Activated T-cell treated with anti-CD3 and anti-CD28 coated beads, Interleukin-2, amount 50 U/mL, for 72 hours (primary cell): ENCODE measurements around the gene RRAGD. TPM values are rescaled to one million over a fixed set of nuclear protein-coding genes. Genes with fewer than 3 reads are reported as not detected.

Experiments
- ATAC-seq, 2 donors: fragments of 150-1000 bp; cut with Tn5 transposase; replicated peaks in 1 of 2; 2 replicates each; pipeline ENCODE4 v1.10.0; 2021; ENCODE audit warnings: moderate library complexity in 2 of 2, mild to moderate bottlenecking in 1 of 2
- DNase-seq, 2 donors: peaks; one replicate each; pipeline ENCODE4 v3.0.0; 2021 to 2022; ENCODE audit warnings: mixed read lengths in 1 of 2
- H3K27ac Mint-ChIP-seq: one replicate; pipeline ENCODE4 v1.8.0; 2022; ENCODE audit warnings: mild to moderate bottlenecking, moderate library complexity, mixed read lengths
- H3K27me3 Mint-ChIP-seq: one replicate; pipeline ENCODE4 v1.8.0; 2022; ENCODE audit warnings: low read depth, mixed read lengths
- H3K36me3 Mint-ChIP-seq, 2 donors: one replicate each; pipeline ENCODE4 v1.8.0; 2022; ENCODE audit warnings: mixed read lengths in 2 of 2, mild to moderate bottlenecking in 1 of 2; ENCODE audit not compliant: insufficient read depth in 2 of 2
- H3K4me1 Mint-ChIP-seq: one replicate; pipeline ENCODE4 v1.8.0; 2022; ENCODE audit warnings: low read depth, mixed read lengths
- H3K4me3 Mint-ChIP-seq, 2 donors: one replicate each; pipeline ENCODE4 v1.8.0; 2022; ENCODE audit warnings: mild to moderate bottlenecking in 2 of 2, mixed read lengths in 2 of 2, moderate library complexity in 2 of 2
- H3K9me3 Mint-ChIP-seq, 2 donors: one replicate each; pipeline ENCODE4 v1.8.0; 2022; ENCODE audit warnings: mixed read lengths in 2 of 2
- total RNA-seq, 2 donors: library from RNA; stranded (reverse); gene quantifications; one replicate each; pipeline ENCODE4 v1.2.3, GENCODE V29; 2022

RRAGD gene
- total RNA-seq, 2 donors from 2014 or later = 11.8 to 12.2 TPM

DNA sequence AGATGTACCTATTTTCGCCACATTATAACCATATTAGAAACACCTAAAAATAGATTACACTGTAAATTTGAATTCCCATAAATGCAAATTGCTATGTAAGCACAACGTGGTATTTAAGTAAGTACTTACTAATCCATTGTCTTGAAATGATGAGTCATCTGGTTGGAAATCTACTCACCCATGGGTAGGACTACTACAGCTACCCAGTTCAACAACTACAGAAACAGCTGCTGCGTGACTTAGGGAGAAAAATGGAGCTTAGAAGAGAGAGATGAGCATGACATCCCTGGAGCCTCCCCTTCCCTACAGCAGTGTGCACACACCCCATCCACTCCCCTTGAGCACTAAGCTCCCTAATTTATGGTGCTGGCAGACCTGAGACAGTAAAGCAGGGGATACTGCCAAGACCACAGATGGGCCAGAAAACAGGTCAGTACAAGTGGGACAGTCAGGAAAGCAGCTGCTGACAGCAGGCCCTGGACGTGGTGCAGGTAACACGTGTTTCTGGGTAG is 26.9 kb downstream of the RRAGD start:
- Mint-ChIP-seq H3K9me3 (no peaks in the 10 kb centered on the region), H3K4me1 (peaks cover 18% of the 10 kb centered on the region), H3K36me3 (no peaks in the 10 kb centered on the region), H3K27ac (no peak overlapping the region), H3K4me3 (no peak overlapping the region), H3K27me3 (no peaks in the 10 kb centered on the region)
- ATAC-seq = peak; percentile 79 to 91
- no peak for DNase-seq

GRCh38 chr6:89381031-89381430 is 31.0 kb downstream of the RRAGD start:
- ATAC-seq = no peak
- no peaks in the 10 kb centered on the region for H3K9me3 Mint-ChIP-seq
- no peaks in the 10 kb centered on the region for H3K27me3 Mint-ChIP-seq
- H3K36me3 Mint-ChIP-seq = no peaks in the 10 kb centered on the region
- H3K27ac Mint-ChIP-seq = no peak overlapping the region
- peaks cover 14% of the 10 kb centered on the region for H3K4me1 Mint-ChIP-seq
- H3K4me3 Mint-ChIP-seq = no peak overlapping the region
- DNase-seq = no peak

GRCh38 chr6:89379281-89379680 is 32.8 kb downstream of the RRAGD start:
- DNase-seq = no peak

DNA sequence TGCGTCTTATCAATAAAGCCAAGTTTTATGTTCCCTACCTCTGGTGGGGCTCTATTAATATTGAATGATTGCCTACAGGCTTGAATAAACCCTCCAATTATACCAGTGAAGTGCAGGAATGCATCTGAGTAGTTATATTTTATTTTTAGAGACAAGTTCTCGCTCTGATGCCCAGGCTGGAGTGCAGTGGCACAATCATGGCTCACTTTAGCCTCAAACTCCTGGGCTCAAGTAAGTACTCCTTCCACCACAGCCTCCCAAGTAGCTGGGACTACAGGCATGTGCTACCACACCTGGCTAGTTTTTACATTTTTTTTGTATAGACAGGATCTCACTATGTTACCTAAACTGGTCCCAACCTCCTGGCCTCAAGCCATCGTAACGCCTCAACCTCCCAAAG is 33.4 kb downstream of the RRAGD start:
- DNase-seq = no peak
- Mint-ChIP-seq H3K27ac (no peak overlapping the region), H3K4me1 (peaks cover 15% of the 10 kb centered on the region), H3K9me3 (no peaks in the 10 kb centered on the region), H3K27me3 (no peaks in the 10 kb centered on the region), H3K4me3 (no peak overlapping the region), H3K36me3 (no peaks in the 10 kb centered on the region)
- no peak for ATAC-seq

More at GRCh38 chr6:89379281-89379680, 32.8 kb downstream of the RRAGD start:
- Mint-ChIP-seq H3K9me3 (no peaks in the 10 kb centered on the region), H3K4me1 (peaks cover 15% of the 10 kb centered on the region), H3K4me3 (no peak overlapping the region), H3K27me3 (no peaks in the 10 kb centered on the region), H3K36me3 (no peaks in the 10 kb centered on the region), H3K27ac (no peak overlapping the region)
- ATAC-seq = no peak

GRCh38 chr6:89375427-89376267 is 36.4 kb downstream of the RRAGD start:
- ATAC-seq = peak; percentile 94
- Mint-ChIP-seq H3K27ac (peak overlapping the region; percentile 42), H3K27me3 (no peaks in the 10 kb centered on the region), H3K4me3 (no peak overlapping the region), H3K4me1 (peaks cover 26% of the 10 kb centered on the region), H3K9me3 (no peaks in the 10 kb centered on the region), H3K36me3 (no peaks in the 10 kb centered on the region)
- DNase-seq = peak; percentile 78 to 84

DNA sequence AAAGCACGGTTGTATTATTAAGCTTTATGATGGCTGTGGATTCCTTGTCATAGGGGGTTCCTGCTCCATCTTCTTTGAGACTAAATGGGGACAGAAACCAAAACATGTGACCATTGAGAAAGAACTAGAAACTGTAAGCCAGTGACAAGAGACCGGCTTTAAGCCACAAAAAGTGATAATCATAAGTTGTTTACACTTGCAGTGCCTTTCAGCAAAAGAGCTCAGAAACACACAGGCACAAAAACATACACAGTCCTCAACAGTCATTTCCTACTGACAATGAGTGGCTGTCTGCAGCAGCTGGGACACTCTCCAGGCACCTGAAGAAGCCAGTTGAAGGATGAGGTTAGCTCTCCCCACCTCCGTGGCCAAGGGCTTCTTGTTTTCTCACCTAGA is 39.6 kb downstream of the RRAGD start:
- peak; percentile 57 to 60 for ATAC-seq
- Mint-ChIP-seq H3K27ac (no peak overlapping the region), H3K9me3 (no peaks in the 10 kb centered on the region), H3K4me3 (peak overlapping the region; percentile 15 to 41), H3K27me3 (no peaks in the 10 kb centered on the region), H3K36me3 (no peaks in the 10 kb centered on the region), H3K4me1 (peaks cover 26% of the 10 kb centered on the region)
- peak; percentile 19 to 50 for DNase-seq

DNA sequence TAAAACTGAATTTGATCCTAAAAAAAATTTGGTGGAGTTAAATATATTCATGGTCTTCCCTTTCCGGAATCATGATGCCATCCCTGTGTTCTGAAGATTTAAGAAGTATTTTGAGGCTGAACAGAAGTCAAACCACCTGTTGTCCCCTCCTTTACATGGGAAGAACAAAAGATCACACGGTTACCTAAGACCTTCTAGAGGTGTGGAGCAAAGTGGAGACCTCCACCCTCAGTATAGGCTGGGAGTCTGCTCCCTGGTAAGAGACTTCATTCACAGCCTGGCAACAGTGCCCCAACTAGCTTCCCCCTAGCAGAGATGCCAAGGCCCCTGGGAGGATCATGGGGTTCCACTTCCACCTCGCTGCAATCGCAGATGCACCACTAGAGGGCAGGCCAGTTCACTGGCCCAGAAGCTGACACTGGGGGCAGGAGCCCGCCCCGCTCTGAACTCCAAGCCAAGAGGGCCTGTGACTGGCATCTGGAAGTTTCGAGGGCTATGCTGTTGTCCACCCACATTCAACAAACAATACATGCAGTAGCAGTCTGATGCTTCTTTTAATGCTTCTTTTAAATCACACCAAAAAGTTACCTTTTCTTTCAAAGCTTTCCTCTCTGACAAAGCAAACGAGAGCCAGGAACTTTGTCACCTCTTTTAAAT is 40.1 kb downstream of the RRAGD start:
- Mint-ChIP-seq H3K4me3 (peak overlapping the region; percentile 15 to 41), H3K27ac (no peak overlapping the region), H3K9me3 (no peaks in the 10 kb centered on the region)

DNA sequence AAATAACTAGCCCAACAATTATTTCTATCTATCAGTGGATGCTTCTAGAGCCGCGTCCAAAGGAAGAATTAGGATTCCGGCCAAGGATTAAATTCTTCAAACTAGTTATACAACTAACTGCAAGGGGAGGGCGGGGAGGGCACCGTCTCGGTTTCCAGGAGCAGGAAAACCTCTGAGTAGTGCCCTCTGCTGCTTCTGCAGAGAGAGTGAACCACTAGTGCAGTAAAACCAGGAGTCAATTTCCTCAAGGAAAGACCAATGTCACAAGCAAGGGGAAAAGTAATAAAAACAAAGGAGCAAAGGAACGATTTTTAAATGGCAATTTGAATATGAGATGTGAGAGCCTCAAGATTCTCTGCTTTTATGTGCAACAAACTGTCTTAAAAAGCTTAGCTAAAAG is 43.1 kb downstream of the RRAGD start:
- Mint-ChIP-seq H3K4me3 (no peak overlapping the region), H3K9me3 (no peaks in the 10 kb centered on the region), H3K36me3 (no peaks in the 10 kb centered on the region), H3K4me1 (peaks cover 17% of the 10 kb centered on the region), H3K27me3 (no peaks in the 10 kb centered on the region), H3K27ac (no peak overlapping the region)
- DNase-seq (no peak), ATAC-seq (no peak)

More for the DNA sequence above, 40.1 kb downstream of the RRAGD start:
- ATAC-seq (peak; percentile 65 to 71), DNase-seq (peak; percentile 81 to 82)
- peaks cover 26% of the 10 kb centered on the region for H3K4me1 Mint-ChIP-seq
- H3K36me3 Mint-ChIP-seq = no peaks in the 10 kb centered on the region
- no peaks in the 10 kb centered on the region for H3K27me3 Mint-ChIP-seq

DNA sequence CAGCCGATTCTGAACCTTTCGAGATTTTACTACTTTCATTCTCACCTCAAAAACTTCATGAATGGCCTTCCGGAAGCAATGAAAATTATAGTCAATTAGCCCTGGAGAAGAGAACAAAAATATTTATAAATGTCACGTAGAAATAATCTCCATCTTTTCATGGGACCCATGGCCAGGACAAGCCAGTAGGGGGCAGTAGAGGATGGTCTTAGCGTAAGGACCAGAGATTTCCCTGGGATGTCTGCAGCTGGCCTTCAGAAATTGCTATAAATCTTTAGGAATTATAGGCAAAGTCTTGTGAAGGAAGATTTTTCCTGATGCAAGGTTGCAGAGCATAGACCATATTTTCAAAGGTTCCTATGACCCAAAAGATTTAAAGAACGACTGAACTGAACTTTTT is 44.0 kb downstream of the RRAGD start:
- no peak overlapping the region for H3K4me3 Mint-ChIP-seq
- no peak for ATAC-seq

DNA sequence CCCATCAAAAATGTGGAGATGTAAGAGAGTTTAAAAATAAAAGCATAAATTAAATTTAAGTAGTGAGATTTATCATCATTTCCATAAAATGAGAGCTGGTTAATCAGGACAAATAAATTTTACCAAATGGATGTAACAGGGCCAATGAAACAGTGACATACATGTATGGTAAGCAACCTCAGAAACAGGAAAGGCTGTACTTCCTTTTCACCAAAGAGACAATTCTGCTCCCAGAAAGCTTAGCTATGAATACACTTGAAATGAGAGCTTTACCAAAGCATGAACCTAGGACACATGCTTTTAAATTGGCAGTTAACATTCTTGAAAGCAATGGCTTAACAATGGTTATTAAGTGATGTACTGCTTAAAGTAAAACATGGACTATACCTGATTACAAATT is 47.5 kb downstream of the RRAGD start:
- H3K27ac Mint-ChIP-seq = no peak overlapping the region
- no peak for ATAC-seq

More for the DNA sequence above, 44.0 kb downstream of the RRAGD start:
- peaks cover 17% of the 10 kb centered on the region for H3K4me1 Mint-ChIP-seq
- no peak overlapping the region for H3K27ac Mint-ChIP-seq
- H3K27me3 Mint-ChIP-seq = no peaks in the 10 kb centered on the region
- H3K9me3 Mint-ChIP-seq = no peaks in the 10 kb centered on the region
- no peaks in the 10 kb centered on the region for H3K36me3 Mint-ChIP-seq
- DNase-seq = peak; percentile 66 to 69

GRCh38 chr6:89361171-89361570 is 50.9 kb downstream of the RRAGD start:
- no peak overlapping the region for H3K4me3 Mint-ChIP-seq
- no peak overlapping the region for H3K27ac Mint-ChIP-seq
- H3K4me1 Mint-ChIP-seq = peaks cover 51% of the 10 kb centered on the region

More for the DNA sequence above, 47.5 kb downstream of the RRAGD start:
- H3K4me1 Mint-ChIP-seq = peaks cover 25% of the 10 kb centered on the region
- no peaks in the 10 kb centered on the region for H3K27me3 Mint-ChIP-seq
- H3K36me3 Mint-ChIP-seq = no peaks in the 10 kb centered on the region
- no peak overlapping the region for H3K4me3 Mint-ChIP-seq
- no peaks in the 10 kb centered on the region for H3K9me3 Mint-ChIP-seq
- DNase-seq = no peak

GRCh38 chr6:89360415-89360999 is 51.6 kb downstream of the RRAGD start:
- DNase-seq (no peak), ATAC-seq (peak; percentile 87 to 89)
- Mint-ChIP-seq H3K9me3 (no peaks in the 10 kb centered on the region), H3K27me3 (no peaks in the 10 kb centered on the region), H3K4me3 (peak overlapping the region; percentile 53 to 59), H3K36me3 (no peaks in the 10 kb centered on the region), H3K27ac (peak overlapping the region; percentile 16), H3K4me1 (peaks cover 57% of the 10 kb centered on the region)

More at GRCh38 chr6:89361171-89361570, 50.9 kb downstream of the RRAGD start:
- DNase-seq = no peak
- no peak for ATAC-seq
- Mint-ChIP-seq H3K27me3 (no peaks in the 10 kb centered on the region), H3K9me3 (no peaks in the 10 kb centered on the region), H3K36me3 (no peaks in the 10 kb centered on the region)

GRCh38 chr6:89359561-89359960 is 52.5 kb downstream of the RRAGD start:
- H3K4me3 Mint-ChIP-seq = no peak overlapping the region
- H3K27ac Mint-ChIP-seq = no peak overlapping the region
- H3K36me3 Mint-ChIP-seq = no peaks in the 10 kb centered on the region

More at GRCh38 chr6:89359561-89359960, 52.5 kb downstream of the RRAGD start:
- Mint-ChIP-seq H3K27me3 (no peaks in the 10 kb centered on the region), H3K4me1 (peaks cover 66% of the 10 kb centered on the region), H3K9me3 (no peaks in the 10 kb centered on the region)
- ATAC-seq (no peak), DNase-seq (no peak)
